Kidney (tissue), 14 donors: ENCODE data around the gene TCERG1L. TPM values are rescaled to one million over a fixed set of nuclear protein-coding genes. Genes with fewer than 3 reads are reported as not detected.

Experiments
- DNase-seq, 5 donors: peaks; one replicate each; pipeline ENCODE4 v3.0.0-alpha.2; 2013 to 2020
- FAIRE-seq: peaks from 2 replicates; lab custom pipeline; 2012; peaks lifted over from hg19 to GRCh38; lab: Jason Lieb, UNC
- H3K27ac ChIP-seq, 2 donors: one replicate each; pipeline ENCODE4 v1.7.0; 2013; ENCODE audit warnings: low read depth in 2 of 2, low read length in 2 of 2, inconsistent platforms in 1 of 2
- H3K27me3 ChIP-seq: one replicate; pipeline ENCODE4 v1.7.1; 2013; ENCODE audit warnings: low read length, inconsistent platforms; ENCODE audit not compliant: control insufficient read depth, insufficient read depth
- H3K36me3 ChIP-seq, 3 donors: one replicate each; pipeline versions ENCODE4 v1.7.0 to v1.7.1; 2013; ENCODE audit warnings: low read length in 3 of 3, control low read depth in 1 of 3, inconsistent platforms in 1 of 3; ENCODE audit not compliant: insufficient read depth in 3 of 3, control insufficient read depth in 2 of 3
- H3K4me1 ChIP-seq, 3 donors: one replicate each; pipeline versions ENCODE4 v1.7.0 to v1.7.1; 2013; ENCODE audit warnings: low read length in 3 of 3, inconsistent platforms in 1 of 3, low read depth in 1 of 3; ENCODE audit not compliant: control insufficient read depth in 2 of 3, insufficient read depth in 2 of 3
- H3K4me3 ChIP-seq, 3 donors: one replicate each; pipeline versions ENCODE4 v1.7.0 to v1.8.1; 2013; ENCODE audit warnings: low read length in 3 of 3, control low read depth in 1 of 3, inconsistent platforms in 1 of 3
- H3K9ac ChIP-seq, 3 donors: one replicate each; pipeline versions ENCODE4 v1.7.0 to v1.7.1; 2013; ENCODE audit warnings: low read length in 3 of 3, control low read depth in 1 of 3, inconsistent platforms in 1 of 3
- H3K9me3 ChIP-seq, 3 donors: one replicate each; pipeline versions ENCODE4 v1.7.0 to v1.7.1; 2013; ENCODE audit warnings: low read length in 3 of 3, control low read depth in 1 of 3, inconsistent platforms in 1 of 3; ENCODE audit not compliant: control insufficient read depth in 2 of 3, insufficient read depth in 1 of 3
- intact Hi-C: fragments of 100-400 bp; cut with DNase I; formaldehyde crosslinking; loops from one replicate; pipeline ENCODE4 v1.11.1; 2022
- polyA plus RNA-seq: library from polyadenylated mRNA; stranded (reverse); fragments of 350-450 nt; fragmentation: Illumina TruSeq; extraction: RNeasy Lipid Tissue Mini Kit (QIAGEN cat#74804); gene quantifications from one replicate; pipeline ENCODE4 v1.2.3, GENCODE V29; 2014; ENCODE audit warnings: low read depth, low replicate concordance; ENCODE audit not compliant: insufficient read depth
- total RNA-seq: library from RNA; stranded (reverse); fragmentation: NEBNext Ultra II Directional; extraction: Animal tissue kit (Norgen Biotek cat#: 25700); gene quantifications from one replicate; pipeline ENCODE4 v1.2.1, GENCODE V29; 2021
- TF ChIP-seq, protein P1 (sequence below): IDR thresholded peaks from 3 replicates; pipeline ENCODE4 v1.5.1; 2012; ENCODE audit warnings: mild to moderate bottlenecking, moderate library complexity, borderline replicate concordance; ENCODE audit not compliant: insufficient read depth; ENCODE audit errors: extremely low read depth
- donor health status: control.
- donor health status: control.
- donor health status: control.
- donor health status: control.
- donor health status: control.
- donor health status: DM: yes; HTN: yes; CAD: no.
- donor health status: Normal renal cell carcinoma (clear cell type).

Gene TCERG1L
- total and polyA plus RNA-seq, 2 donors from 2014 or later: not detected

DNA sequence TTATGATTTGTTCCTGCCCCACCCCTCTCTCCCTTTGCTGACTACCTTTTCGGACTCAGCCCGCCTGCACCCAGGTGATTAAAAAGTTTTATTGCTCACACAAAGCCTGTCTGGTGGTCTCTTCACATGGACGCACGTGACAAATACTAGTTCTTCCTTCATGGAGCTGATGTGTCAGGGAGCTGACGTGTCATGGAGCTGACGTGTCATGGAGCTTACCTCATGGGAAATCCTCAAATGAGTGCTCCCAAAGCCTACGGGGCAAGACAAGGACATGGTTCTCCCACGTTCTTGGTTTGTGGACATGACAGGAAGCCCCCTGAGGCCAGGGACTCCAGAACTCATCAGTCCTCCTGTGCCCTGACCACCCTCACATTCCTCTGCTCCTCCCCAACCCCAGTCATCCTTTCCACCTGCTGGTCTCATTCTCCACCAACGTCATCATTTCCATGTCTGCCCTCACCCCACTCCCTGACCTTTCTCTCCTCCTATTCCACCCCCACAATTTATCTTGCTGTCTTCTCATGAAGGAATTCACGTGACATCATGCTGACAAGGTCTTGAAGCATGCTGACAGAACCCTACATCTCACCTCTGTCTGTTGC lies 261.3 kb downstream of the TCERG1L start:
- intact Hi-C loops: no loop called here
- Histone ChIP-seq H3K9ac (no peak overlapping the region), H3K4me3 (no peak overlapping the region), H3K27me3 (no peaks in the 10 kb centered on the region), H3K9me3 (no peaks in the 10 kb centered on the region), H3K4me1 (no peaks in the 10 kb centered on the region), H3K27ac (no peak overlapping the region), H3K36me3 (no peaks in the 10 kb centered on the region)
- no peak for FAIRE-seq
- DNase-seq: no peak
- TF ChIP-seq, protein P1, sequence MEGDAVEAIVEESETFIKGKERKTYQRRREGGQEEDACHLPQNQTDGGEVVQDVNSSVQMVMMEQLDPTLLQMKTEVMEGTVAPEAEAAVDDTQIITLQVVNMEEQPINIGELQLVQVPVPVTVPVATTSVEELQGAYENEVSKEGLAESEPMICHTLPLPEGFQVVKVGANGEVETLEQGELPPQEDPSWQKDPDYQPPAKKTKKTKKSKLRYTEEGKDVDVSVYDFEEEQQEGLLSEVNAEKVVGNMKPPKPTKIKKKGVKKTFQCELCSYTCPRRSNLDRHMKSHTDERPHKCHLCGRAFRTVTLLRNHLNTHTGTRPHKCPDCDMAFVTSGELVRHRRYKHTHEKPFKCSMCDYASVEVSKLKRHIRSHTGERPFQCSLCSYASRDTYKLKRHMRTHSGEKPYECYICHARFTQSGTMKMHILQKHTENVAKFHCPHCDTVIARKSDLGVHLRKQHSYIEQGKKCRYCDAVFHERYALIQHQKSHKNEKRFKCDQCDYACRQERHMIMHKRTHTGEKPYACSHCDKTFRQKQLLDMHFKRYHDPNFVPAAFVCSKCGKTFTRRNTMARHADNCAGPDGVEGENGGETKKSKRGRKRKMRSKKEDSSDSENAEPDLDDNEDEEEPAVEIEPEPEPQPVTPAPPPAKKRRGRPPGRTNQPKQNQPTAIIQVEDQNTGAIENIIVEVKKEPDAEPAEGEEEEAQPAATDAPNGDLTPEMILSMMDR: no peak

- intact Hi-C loops: no loop called here
- TF ChIP-seq, protein P1: no peak
- FAIRE-seq: no peak
- no peaks in the 10 kb centered on the region for H3K27me3 ChIP-seq
- no peaks in the 10 kb centered on the region for H3K4me1 ChIP-seq
- no peak overlapping the region for H3K27ac ChIP-seq
- H3K9ac ChIP-seq: no peak overlapping the region
- no peak overlapping the region for H3K4me3 ChIP-seq
- H3K9me3 ChIP-seq: no peaks in the 10 kb centered on the region
- peak in 3 of 5 donors; percentile 58 to 74 (median 62) for DNase-seq
- no peaks in the 10 kb centered on the region for H3K36me3 ChIP-seq
Measured at GRCh38 chr10:131049016-131049415, 262.5 kb downstream of the TCERG1L start.

GRCh38 chr10:131048606-131049005 lies 262.9 kb downstream of the TCERG1L start:
- Histone ChIP-seq H3K4me1 (no peaks in the 10 kb centered on the region), H3K27me3 (no peaks in the 10 kb centered on the region), H3K9ac (no peak overlapping the region), H3K9me3 (no peaks in the 10 kb centered on the region), H3K36me3 (no peaks in the 10 kb centered on the region), H3K27ac (no peak overlapping the region), H3K4me3 (no peak overlapping the region)
- intact Hi-C loops: no loop called here
- DNase-seq: peak in 2 of 5 donors; percentile 23 to 30
- FAIRE-seq: no peak
- TF ChIP-seq, protein P1: no peak

DNA sequence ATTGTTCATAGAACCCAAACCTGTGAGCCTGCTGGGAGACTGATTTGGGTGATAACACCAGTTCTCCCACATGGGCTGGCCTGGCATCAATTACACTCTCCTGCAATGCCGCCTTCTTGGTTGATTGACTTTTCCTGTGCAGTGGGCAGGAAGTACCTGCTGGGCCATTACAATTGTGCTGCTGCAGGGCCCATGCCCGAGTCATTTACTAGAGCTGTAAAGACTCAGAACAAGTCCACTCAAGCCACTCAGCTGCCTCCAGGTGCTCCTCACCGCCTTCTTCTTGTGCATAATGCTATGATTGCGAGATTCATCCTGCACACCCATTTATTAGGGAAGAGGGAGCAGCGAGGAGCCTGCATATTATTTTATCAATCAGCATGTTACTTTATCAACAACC lies 264.0 kb downstream of the TCERG1L start:
- Histone ChIP-seq H3K36me3 (no peaks in the 10 kb centered on the region), H3K4me3 (no peak overlapping the region), H3K4me1 (no peaks in the 10 kb centered on the region), H3K27me3 (no peaks in the 10 kb centered on the region), H3K9ac (no peak overlapping the region), H3K27ac (no peak overlapping the region), H3K9me3 (no peaks in the 10 kb centered on the region)
- intact Hi-C loops: no loop called here
- no peak for DNase-seq
- TF ChIP-seq, protein P1: no peak
- no peak for FAIRE-seq
